HCT116 (cell line): ENCODE measurements around the gene CSTF3.

ENCODE experiments used
- CEBPB ChIP-seq: IDR thresholded peaks from 2 replicates; pipeline ENCODE4 v1.6.1; 2012; ENCODE audit warnings: low read depth
- CTCF ChIP-seq, 3 experiments: fragments of 200-600 bp in 1 of 3; sonication (generic) in 1 of 3; IDR thresholded peaks in 2 of 3; conservative IDR thresholded peaks in 1 of 3; 2 replicates each; pipeline ENCODE4 v1.5.1; 2012 to 2017; ENCODE audit warnings: low read depth in 2 of 3, low read length in 2 of 3, antibody characterized with exemption in 1 of 3, borderline replicate concordance in 1 of 3, control low read depth in 1 of 3, mild to moderate bottlenecking in 1 of 3, mixed read lengths in 1 of 3, mixed run types in 1 of 3, moderate library complexity in 1 of 3; ENCODE audit not compliant: insufficient read depth in 1 of 3
- FOSL1 ChIP-seq: IDR thresholded peaks from 2 replicates; pipeline ENCODE4 v1.6.1; 2012; ENCODE audit warnings: low read depth
- JUND ChIP-seq: IDR thresholded peaks from 2 replicates; pipeline ENCODE4 v1.6.1; 2012
- POLR2A ChIP-seq: IDR thresholded peaks from 2 replicates; pipeline ENCODE4 v1.7.0; 2011; ENCODE audit warnings: borderline replicate concordance; ENCODE audit not compliant: insufficient read depth, insufficient read length; ENCODE audit errors: extremely low read depth
- RAD21 ChIP-seq: IDR thresholded peaks from 2 replicates; pipeline ENCODE4 v1.6.1; 2012; ENCODE audit warnings: low read depth, mild to moderate bottlenecking
- SRF ChIP-seq: IDR thresholded peaks from 2 replicates; pipeline ENCODE4 v1.6.1; 2012; ENCODE audit warnings: low read depth
- TCF7L2 ChIP-seq: IDR thresholded peaks from 2 replicates; pipeline ENCODE4 v1.7.0; 2011; ENCODE audit warnings: borderline replicate concordance, inconsistent platforms; ENCODE audit not compliant: insufficient read depth, insufficient read length; ENCODE audit errors: extremely low read depth
- YY1 ChIP-seq: IDR thresholded peaks from 2 replicates; pipeline ENCODE4 v1.6.1; 2011; ENCODE audit warnings: low read length, low read depth, moderate library complexity, mild to moderate bottlenecking; ENCODE audit not compliant: insufficient replicate concordance; ENCODE audit errors: extremely low read depth
- ZFX ChIP-seq: fragments of 450-650 bp; IDR thresholded peaks from 2 replicates; pipeline ENCODE4 v1.6.1; 2017
- TF ChIP-seq, protein P1 (sequence below): IDR thresholded peaks from 2 replicates; pipeline ENCODE4 v1.6.1; 2012

GRCh38 chr11:33059331-33060007 is 101.8 kb downstream of the CSTF3 start:
- TF ChIP-seq ZFX (no peak), TCF7L2 (no peak), CTCF (IDR thresholded peaks at IDR 0.05 in 2 of 3, conservative IDR thresholded peaks at IDR 0.05 in 1 of 3; ENCODE audit: borderline replicate concordance in 1 of 3, insufficient read depth in 1 of 3, low read depth in 2 of 3, low read length in 2 of 3) (no peak), JUND (no peak), CEBPB (no peak), SRF (no peak), RAD21 (no peak), POLR2A (no peak), FOSL1 (no peak), YY1 (no peak)
- TF ChIP-seq, protein P1, sequence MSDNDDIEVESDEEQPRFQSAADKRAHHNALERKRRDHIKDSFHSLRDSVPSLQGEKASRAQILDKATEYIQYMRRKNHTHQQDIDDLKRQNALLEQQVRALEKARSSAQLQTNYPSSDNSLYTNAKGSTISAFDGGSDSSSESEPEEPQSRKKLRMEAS: no peak
